Occipital lobe (tissue), 2 donors: Measurements from ENCODE around the gene SEMA4A. TPM values are rescaled to one million over a fixed set of nuclear protein-coding genes. Genes with fewer than 3 reads are reported as not detected.

Source experiments
- DNase-seq: peaks from one replicate; lab custom pipeline; 2025; lab: John Stamatoyannopoulos, UW
- total RNA-seq: library from RNA; depleted of rRNA; stranded (reverse); fragments of >200 nt; gene quantifications from one replicate; pipeline ENCODE4 v1.2.3, GENCODE V29; 2014

SEMA4A gene
- total RNA-seq, 1 donor from 2014 or later: 13.6 TPM

GRCh38 chr1:156134716-156135435 lies 18.5 kb upstream of the SEMA4A start:
- DNase-seq: no peak

GRCh38 chr1:156135930-156136871 lies 17.2 kb upstream of the SEMA4A start:
- DNase-seq: no peak

- DNase-seq: no peak
Observed at GRCh38 chr1:156136970-156137483, 16.4 kb upstream of the SEMA4A start.

GRCh38 chr1:156138458-156138867 lies 14.9 kb upstream of the SEMA4A start:
- DNase-seq: no peak

- DNase-seq: no peak
Observed at GRCh38 chr1:156140879-156141707, 12.3 kb upstream of the SEMA4A start.

- DNase-seq: no peak
Observed at GRCh38 chr1:156143765-156144489, 9.5 kb upstream of the SEMA4A start.

GRCh38 chr1:156144742-156145141 lies 8.6 kb upstream of the SEMA4A start:
- no peak for DNase-seq

GRCh38 chr1:156145650-156146019 lies 7.8 kb upstream of the SEMA4A start:
- no peak for DNase-seq

- no peak for DNase-seq
Observed at GRCh38 chr1:156146020-156146768, 7.2 kb upstream of the SEMA4A start.

- no peak for DNase-seq
Observed at GRCh38 chr1:156146769-156147405, 6.5 kb upstream of the SEMA4A start.

- DNase-seq: no peak
Observed at GRCh38 chr1:156148216-156148615, 5.2 kb upstream of the SEMA4A start.

- no peak for DNase-seq
Observed at GRCh38 chr1:156149374-156150332, 3.7 kb upstream of the SEMA4A start.

GRCh38 chr1:156150333-156151011 lies 2.9 kb upstream of the SEMA4A start:
- DNase-seq: no peak

GRCh38 chr1:156151093-156151688 lies 2.2 kb upstream of the SEMA4A start:
- DNase-seq: no peak

GRCh38 chr1:156152628-156153027 lies 757 bp upstream of the SEMA4A start:
- DNase-seq: no peak

- DNase-seq: no peak
Observed at GRCh38 chr1:156154317-156154749, 948 bp downstream of the SEMA4A start.

- DNase-seq: no peak
Observed at GRCh38 chr1:156155756-156156510, 2.5 kb downstream of the SEMA4A start.
